Breast epithelium (tissue), 3 donors: Measurements from ENCODE around the gene RPRD2.

Experiments
- CTCF ChIP-seq, 3 donors: fragments of 450-650 bp; IDR thresholded peaks; one replicate each; pipeline ENCODE4 v1.5.1; 2016 to 2017; ENCODE audit warnings: antibody characterized with exemption in 3 of 3, mild to moderate bottlenecking in 3 of 3, moderate library complexity in 3 of 3
- POLR2A ChIP-seq: fragments of 450-650 bp; IDR thresholded peaks from one replicate; pipeline ENCODE4 v1.6.1; 2016; ENCODE audit warnings: antibody characterized with exemption, mild to moderate bottlenecking, moderate library complexity

GRCh38 chr1:150472601-150473200 lies 108.8 kb downstream of the RPRD2 start:
- TF ChIP-seq CTCF (IDR thresholded peaks at IDR 0.05) (no peak), POLR2A (no peak)
